GM19463 (cell line): ENCODE data around the gene TMED4.

ENCODE experiments used
- ATAC-seq: cut with Tn5 transposase; IDR thresholded peaks from one replicate; pipeline ENCODE4 v1.9.1; 2021; ENCODE audit warnings: mild to moderate bottlenecking, moderate library complexity; ENCODE audit not compliant: unreplicated experiment

Gene TMED4

DNA sequence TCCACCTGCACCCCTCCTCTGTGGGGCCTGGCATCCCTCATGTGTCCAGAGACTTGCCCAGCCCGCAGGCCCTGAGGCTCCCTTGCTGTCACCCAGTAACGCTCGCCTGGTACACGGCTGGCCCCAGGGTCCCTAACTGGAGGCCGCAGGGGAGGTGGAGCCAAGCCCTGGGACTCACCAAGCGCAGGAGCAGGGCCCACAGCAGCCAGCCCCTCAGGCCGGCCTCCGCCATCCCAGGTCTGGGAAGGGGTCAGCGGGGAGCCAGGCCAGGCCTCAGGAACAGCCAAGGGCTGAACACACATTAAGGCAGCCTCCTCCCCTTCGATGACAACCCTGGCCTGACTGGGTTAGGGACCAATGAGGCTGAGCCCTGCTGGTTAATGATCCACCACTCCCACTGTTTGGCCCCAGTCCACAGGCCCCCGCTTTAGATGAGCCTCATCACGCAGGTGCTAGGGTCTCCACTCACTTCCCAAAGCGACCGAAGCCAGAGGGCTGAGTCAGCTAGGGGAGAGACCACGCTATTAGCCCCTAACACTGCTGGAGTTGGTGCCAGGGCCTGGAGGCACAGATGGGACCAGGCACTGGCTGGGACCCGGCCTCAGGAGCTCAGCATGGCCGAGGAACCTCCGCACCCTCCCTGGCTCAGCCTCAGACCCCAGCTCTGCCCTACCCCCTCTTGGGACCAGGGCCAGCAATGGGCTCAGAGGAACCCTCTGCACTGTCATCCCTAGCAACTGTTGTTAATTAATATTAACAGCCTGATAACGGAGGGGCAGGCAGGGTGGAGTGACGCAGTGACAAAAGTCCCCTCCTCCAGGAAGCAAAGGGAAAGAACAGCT lies 40.8 kb downstream of the TMED4 start, which contains the start of gene NPC1L1:
NPC1L1 (minus strand) TSS at position 303 of the 842 bp plus-strand sequence; CDS start at position 232, 71 bp downstream.
- ATAC-seq: no peak

- no peak for ATAC-seq
Observed at GRCh38 chr7:44540592-44541027, 41.4 kb downstream of the TMED4 start.

DNA sequence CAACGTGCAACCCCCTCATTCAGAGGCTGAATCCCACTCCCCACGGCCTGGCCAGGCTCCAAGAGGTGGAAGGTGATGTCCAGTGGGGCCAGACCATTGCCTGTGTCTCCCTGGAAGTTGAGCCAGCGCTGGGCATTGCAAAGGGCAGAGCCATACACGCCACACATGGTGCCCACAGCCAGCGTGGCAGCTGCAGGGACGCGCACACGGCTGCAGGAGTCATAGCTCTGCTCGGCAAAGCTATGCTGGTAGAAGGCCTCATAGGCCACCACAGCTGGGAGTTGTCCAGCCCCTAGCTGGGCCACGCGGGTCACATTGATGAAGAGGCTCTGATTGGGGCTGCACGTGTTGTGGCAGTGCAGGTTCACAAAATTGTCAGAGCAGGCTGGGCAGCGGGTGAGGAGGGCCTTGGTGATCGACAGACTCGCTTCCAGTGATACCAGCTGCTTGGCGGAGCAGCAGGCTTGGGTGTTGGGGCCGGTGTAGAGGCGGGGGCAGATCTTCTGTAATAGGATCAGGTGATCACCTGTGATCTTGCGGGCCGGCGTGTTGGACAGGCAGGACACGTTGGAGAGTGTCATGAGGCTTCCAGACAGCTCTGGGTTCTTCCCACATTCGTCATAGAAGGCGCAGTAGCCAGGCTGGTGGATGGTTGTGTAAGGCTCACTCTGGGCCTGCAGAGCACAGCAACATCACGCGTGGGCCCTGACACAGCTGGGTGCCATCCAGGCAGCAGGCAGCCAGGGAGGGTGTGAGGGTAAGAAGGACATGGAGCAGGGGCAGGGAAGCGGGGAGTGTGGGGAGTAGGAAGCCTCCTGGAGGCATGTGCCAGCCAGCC lies 42.1 kb downstream of the TMED4 start:
- ATAC-seq: no peak

GRCh38 chr7:44538798-44539668 lies 43.0 kb downstream of the TMED4 start:
- no peak for ATAC-seq

DNA sequence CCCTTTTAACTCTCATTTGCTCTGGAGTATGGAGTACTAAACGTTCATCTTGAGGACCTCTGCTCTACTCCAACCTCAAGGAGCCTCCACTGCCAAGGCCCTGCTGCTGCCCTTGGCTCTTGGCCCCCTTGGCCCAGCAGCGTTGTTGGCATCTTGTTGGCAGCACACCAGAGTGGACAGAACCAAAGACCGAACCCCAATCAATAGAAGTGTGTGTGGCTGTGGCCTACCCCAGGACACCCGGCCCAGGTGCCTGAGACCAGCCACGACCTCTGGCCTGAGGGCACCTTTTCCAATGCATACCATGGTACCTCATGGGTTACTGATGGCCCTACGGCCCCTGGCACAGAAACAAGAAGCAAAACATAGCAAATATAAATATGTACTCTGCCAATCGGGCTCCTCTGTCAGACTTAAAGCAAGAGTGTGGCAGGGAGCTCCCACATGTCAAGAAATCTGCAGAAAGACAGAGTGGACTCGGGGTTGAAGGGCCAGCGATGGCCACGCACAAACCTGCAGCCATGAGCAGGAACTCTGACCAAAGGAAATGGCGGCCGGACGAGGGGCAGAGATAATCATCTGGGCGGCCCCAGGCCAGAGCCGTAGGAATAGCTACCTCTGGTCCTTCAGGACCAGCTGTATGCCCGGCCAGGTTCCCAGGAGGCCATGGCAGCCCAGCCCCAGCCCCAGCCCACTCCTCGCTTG lies 43.8 kb downstream of the TMED4 start:
- no peak for ATAC-seq

DNA sequence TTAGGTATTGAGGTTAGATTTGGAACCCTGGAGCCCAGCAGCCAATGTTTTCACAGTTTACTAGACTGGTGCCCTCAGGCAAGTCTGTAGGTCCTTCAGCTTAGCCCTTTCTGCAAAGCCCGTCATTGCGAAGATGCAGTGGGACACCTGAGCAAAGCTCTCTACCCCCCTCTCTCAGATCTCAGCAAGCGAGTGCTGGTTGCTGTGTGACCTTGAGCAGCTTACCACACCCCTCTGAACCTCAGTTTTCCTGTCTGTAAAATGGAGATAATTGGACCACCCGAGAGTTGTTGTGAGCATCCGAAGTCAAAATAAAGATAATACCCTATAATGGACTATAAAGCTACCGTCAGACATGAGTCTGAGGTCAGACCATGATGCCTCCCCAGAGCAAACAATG lies 44.6 kb downstream of the TMED4 start:
- no peak for ATAC-seq

DNA sequence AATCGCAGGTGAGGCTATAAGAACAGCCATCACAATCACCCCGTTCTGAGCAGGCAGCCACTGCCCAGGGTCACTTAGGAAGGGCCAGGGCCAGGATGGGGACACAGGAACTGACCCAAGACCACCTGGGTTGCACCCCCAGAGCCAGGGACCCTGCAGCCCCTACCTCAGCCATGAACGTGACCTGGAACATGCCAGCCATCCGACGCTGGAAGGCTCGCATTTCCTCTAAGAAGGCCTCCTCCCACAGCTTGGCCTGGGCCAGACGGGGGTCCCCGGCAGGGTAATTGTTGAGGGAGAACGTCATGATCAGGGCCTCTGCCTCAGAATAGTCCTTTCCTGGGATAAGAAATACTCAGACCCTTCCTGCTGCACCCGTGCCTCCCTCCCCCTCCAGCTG lies 45.9 kb downstream of the TMED4 start:
- ATAC-seq: no peak

- no peak for ATAC-seq
Observed at GRCh38 chr7:44535348-44536064, 46.5 kb downstream of the TMED4 start.

- no peak for ATAC-seq
Observed at GRCh38 chr7:44534501-44534900, 47.5 kb downstream of the TMED4 start.

DNA sequence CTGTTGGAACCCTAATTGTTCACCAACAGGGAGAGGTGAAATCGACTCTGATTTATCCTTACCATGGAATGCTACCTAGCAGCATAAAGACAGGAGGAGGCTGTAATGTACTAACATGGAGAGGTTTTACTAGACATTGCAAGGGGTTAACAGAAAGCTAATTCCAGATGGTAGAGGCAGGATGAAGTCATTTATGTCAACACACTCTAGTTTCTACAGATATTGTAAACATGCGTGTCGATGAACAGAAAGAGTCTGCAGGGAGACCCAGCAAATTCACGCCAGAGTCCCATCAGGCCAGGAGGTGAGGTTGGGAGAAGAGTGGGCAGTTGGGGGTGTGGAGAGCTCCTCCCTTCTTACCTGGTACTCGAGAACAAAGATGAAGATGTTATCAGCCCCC lies 47.9 kb downstream of the TMED4 start:
- ATAC-seq: no peak

DNA sequence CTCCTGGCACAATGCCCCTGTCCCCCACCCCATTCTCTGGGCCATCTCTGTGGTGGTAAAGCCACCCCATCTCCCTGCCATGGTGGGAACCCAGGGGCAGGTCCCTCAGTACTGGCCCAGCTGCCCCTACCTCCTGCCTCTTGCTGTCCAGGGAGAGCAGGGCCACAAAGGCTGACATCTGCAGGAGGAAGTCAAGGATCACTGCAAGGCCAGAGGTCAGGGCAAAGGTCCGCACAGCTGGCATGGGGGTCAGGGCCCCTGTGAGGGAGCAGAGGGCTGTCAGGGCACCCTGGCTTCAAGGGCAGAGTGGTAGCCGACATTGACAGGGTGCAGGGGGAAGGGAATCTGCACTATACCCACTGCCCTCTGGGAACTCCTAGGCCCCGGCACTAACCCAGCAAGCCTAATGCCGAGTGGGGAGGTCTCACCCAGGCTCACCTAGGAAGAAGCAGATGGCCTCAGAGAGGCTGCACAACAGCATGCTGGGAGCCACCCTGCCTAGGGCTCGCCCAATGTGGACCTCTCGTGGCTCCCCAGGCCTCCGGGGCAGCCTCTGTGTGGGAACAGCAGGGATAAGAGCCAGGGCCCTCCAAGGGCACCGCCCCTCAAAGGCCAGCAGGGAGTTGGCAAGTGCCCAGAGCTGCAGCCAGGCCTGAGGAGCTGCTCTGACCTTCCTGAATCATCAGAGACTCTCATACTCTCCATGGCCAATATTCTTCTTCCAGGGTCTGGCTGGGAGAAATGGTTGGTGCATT lies 48.6 kb downstream of the TMED4 start:
- ATAC-seq: no peak

DNA sequence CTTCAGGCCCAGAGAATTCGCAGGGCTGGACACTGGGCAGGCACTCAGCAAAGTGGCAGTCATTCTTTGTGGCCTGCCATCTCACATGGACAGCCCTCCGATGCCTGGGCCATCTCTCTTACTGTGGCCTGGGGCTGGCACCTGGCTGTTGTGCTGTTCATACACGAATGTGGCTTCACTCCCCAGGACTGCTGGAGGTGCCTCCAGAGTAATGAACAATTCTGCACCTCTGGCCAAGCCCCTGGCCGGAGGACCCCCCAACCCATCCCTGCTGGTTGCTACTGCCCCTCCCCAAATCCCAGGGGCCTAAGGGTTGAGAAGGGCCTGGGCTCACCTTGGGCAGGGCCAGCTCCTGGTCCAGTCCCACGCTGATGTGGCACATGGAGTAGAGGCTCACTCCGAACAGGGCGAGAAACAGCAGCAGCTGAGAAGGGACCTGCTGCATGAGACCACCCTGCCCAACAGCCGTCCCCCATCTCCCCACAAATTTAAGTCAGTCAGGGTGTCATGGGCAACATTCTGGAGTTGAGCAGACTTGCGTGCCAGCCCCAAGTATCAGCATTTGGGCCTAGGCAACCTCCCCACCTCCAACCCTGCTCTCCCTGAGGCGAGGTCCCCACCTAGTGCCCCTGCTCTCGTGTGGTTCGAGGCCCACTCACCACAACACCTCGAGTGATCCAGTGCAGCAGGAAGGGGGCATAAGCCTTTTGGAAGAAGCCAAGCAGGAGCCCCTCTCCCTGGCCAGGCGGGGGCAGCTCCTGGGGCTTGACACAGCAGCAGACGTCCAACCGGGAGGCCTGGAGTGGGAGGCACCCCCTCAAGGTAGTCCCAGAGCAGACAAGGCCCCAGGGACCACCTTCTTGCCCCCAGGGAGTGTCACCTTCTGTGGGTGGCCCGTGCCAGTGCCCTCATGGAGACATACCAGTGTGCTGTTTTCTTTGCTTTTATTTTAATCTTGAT lies 50.3 kb downstream of the TMED4 start:
- no peak for ATAC-seq

DNA sequence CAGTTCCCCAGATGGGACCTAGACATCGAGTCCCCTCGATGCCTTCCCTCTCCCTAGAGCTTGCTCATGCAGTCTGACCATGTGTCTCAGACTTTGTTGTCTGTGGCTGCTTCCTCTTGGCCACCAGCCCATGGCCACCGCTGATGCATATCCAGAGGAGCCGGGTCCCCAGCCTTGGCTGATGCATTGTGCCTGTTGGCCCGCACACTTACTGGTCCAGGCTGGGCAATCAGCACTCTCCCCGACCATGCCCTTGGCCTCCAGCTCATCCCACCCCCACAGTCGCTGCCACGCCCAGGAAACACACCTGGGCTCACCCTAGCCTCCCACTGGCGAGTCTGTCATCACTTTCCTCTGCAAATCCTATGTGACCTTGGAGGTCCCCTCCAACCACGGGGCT lies 51.0 kb downstream of the TMED4 start:
- ATAC-seq: no peak
